K562 (cell line): ENCODE results near the gene CBFA2T2. TPM values are rescaled to one million over a fixed set of nuclear protein-coding genes. Genes with fewer than 3 reads are reported as not detected.

Experiments
- ARHGAP35 ChIP-seq: fragments of 450-650 bp; IDR thresholded peaks from 2 replicates; pipeline ENCODE4 v1.6.1; 2018; ENCODE audit not compliant: partially characterized antibody
- CAMTA2 ChIP-seq: fragments of 250-450 bp; sonication (Bioruptor Pico); conservative IDR thresholded peaks from 2 replicates; pipeline ENCODE4 v1.5.1; 2022
- FIP1L1 ChIP-seq: fragments of 200-400 bp; formaldehyde crosslinking; IDR thresholded peaks from 2 replicates; pipeline ENCODE4 v1.6.1; 2018; ENCODE audit warnings: mild to moderate bottlenecking, low read depth, low read length; ENCODE audit not compliant: poor library complexity, severe bottlenecking
- GABPB1 ChIP-seq: sonication (generic); formaldehyde crosslinking; IDR thresholded peaks from 2 replicates; pipeline ENCODE4 v1.8.0; 2022; ENCODE audit warnings: mild to moderate bottlenecking, missing genetic modification reagents
- IFI16 ChIP-seq: fragments of 250-450 bp; sonication (Bioruptor Pico); IDR thresholded peaks from 2 replicates; pipeline ENCODE4 v2.1.2; 2022; ENCODE audit warnings: mild to moderate bottlenecking, inconsistent platforms
- PHB ChIP-seq: fragments of 250-450 bp; sonication (Bioruptor Pico); IDR thresholded peaks from 2 replicates; pipeline ENCODE4 v1.5.0; 2021
- RAD51 ChIP-seq: fragments of 450-650 bp; IDR thresholded peaks from 2 replicates; pipeline ENCODE4 v1.7.1; 2016; ENCODE audit warnings: low read depth, mild to moderate bottlenecking, borderline replicate concordance
- RBFOX2 ChIP-seq: fragments of 200-400 bp; formaldehyde crosslinking; IDR thresholded peaks from 2 replicates; pipeline ENCODE4 v1.6.1; 2017; ENCODE audit warnings: low read depth, mild to moderate bottlenecking, low read length, moderate library complexity
- SMC3 ChIP-seq: conservative IDR thresholded peaks from 2 replicates; pipeline ENCODE4 v1.6.1; 2011; ENCODE audit warnings: low read depth, low read length, improper control_type of control experiment; ENCODE audit not compliant: insufficient read depth
- SREBF1 ChIP-seq: fragments of 150-350 bp; IDR thresholded peaks from 2 replicates; pipeline ENCODE4 v1.6.1; 2014; ENCODE audit warnings: antibody characterized with exemption, low read depth, low read length, borderline replicate concordance
- TEAD4 ChIP-seq, 2 experiments: sonication (generic) in 1 of 2; formaldehyde crosslinking in 1 of 2; IDR thresholded peaks; 2 replicates each; pipeline versions ENCODE4 v1.6.1 to v1.8.0; 2012 to 2022; ENCODE audit warnings: borderline replicate concordance in 1 of 2, inconsistent platforms in 1 of 2, low read length in 1 of 2, mild to moderate bottlenecking in 1 of 2, missing genetic modification reagents in 1 of 2
- TFAP4 ChIP-seq: sonication (generic); formaldehyde crosslinking; IDR thresholded peaks from 2 replicates; pipeline ENCODE4 v1.8.0; 2022; ENCODE audit warnings: missing genetic modification reagents, mild to moderate bottlenecking, moderate library complexity, borderline replicate concordance
- TGIF2 ChIP-seq: sonication (generic); formaldehyde crosslinking; IDR thresholded peaks from 2 replicates; pipeline ENCODE4 v1.8.1; 2022; ENCODE audit warnings: mild to moderate bottlenecking, missing genetic modification reagents, moderate library complexity
- ZBTB33 ChIP-seq: sonication (generic); formaldehyde crosslinking; IDR thresholded peaks from 2 replicates; pipeline ENCODE4 v1.8.1; 2023; ENCODE audit warnings: mild to moderate bottlenecking, missing genetic modification reagents
- ZBTB34 ChIP-seq: fragments of 250-450 bp; sonication (Bioruptor Pico); IDR thresholded peaks from 2 replicates; pipeline ENCODE4 v1.8.0; 2021; ENCODE audit warnings: mild to moderate bottlenecking, moderate library complexity
- polyA plus RNA-seq, 8 experiments: library from polyadenylated mRNA; depleted of rRNA in 4 of 8; stranded (reverse) in 5 of 8; unstranded in 3 of 8; fragments of >200 nt; fragmentation: Nextera tagmentation in 2 of 8; fragmentation: Illumina TruSeq in 1 of 8; extraction: Ambion mirVana in 2 of 8; extraction: Trizol in 1 of 8; gene quantifications; 2 replicates each; pipeline versions ENCODE4 v1.2.1 to v1.2.3, GENCODE V29; 2011 to 2014; ENCODE audit warnings: inconsistent platforms in 1 of 8, missing spikeins in 1 of 8
- total RNA-seq, 7 experiments: library from RNA; depleted of rRNA in 6 of 7; stranded (reverse); fragments of >200 nt in 6 of 7; fragmentation: Illumina TruSeq in 2 of 7; extraction: Trizol in 2 of 7; gene quantifications; 2 replicates each; pipeline versions ENCODE4 v1.2.1 to v1.2.3, GENCODE V29; 2011 to 2021; ENCODE audit warnings: low replicate concordance in 1 of 7
- TF ChIP-seq, protein P1 (sequence below), 2 experiments: fragments of 450-650 bp; IDR thresholded peaks; 2 replicates each; pipeline ENCODE4 v1.6.1; 2016
- TF ChIP-seq, protein P2 (sequence below): sonication (generic); formaldehyde crosslinking; IDR thresholded peaks from 2 replicates; pipeline ENCODE4 v1.8.0; 2022; ENCODE audit warnings: missing genetic modification reagents, mild to moderate bottlenecking, borderline replicate concordance

CBFA2T2 gene
- total and polyA plus RNA-seq, 9 of the 15 experiments (the other 6 are each of a cell fraction or from before 2014, with no cell fraction given), result 0.27 to 9.6 (median 5.8) TPM

DNA sequence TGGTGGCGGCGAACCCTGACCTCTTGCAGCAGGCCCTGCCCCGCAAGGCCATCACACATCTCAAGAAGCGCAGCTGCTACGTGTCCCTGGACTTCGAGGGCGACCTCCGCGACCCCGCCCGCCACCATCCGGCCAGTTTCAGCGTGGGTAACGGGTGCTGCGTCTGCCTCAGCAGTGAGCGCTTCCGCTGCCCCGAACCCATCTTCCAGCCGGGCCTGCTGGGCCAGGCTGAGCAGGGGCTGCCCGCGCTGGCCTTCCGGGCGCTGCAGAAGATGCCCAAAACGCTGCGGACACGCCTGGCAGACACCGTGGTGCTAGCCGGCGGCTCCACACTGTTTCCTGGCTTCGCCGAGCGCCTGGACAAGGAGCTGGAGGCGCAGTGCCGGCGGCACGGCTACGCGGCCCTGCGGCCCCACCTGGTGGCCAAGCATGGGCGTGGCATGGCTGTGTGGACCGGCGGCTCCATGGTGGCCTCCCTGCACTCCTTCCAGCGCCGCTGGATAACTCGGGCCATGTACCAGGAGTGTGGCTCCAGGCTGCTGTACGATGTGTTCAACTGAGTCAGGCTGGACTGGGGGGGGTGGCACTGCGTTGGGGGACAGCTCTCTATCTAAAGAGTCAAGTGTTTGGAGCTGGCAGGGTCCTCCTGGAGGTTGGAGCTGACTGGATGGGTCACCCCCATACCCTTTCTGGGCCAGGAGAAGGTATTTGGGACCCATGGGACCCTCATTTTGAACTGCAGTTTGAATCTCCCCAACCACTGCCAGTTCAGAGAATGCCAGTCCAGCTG lies 178.0 kb downstream of the CBFA2T2 start (continued):
- TF ChIP-seq, protein P1, sequence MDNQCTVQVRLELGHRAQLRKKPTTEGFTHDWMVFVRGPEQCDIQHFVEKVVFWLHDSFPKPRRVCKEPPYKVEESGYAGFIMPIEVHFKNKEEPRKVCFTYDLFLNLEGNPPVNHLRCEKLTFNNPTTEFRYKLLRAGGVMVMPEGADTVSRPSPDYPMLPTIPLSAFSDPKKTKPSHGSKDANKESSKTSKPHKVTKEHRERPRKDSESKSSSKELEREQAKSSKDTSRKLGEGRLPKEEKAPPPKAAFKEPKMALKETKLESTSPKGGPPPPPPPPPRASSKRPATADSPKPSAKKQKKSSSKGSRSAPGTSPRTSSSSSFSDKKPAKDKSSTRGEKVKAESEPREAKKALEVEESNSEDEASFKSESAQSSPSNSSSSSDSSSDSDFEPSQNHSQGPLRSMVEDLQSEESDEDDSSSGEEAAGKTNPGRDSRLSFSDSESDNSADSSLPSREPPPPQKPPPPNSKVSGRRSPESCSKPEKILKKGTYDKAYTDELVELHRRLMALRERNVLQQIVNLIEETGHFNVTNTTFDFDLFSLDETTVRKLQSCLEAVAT (IDR thresholded peaks at IDR 0.05), result peak in 1 of 2 experiments; percentile 43; a peak in 1 of 4 replicates
- TF ChIP-seq CAMTA2 (CRISPR knock-in tag) (no peak), TEAD4 (IDR thresholded peaks at IDR 0.05; ENCODE audit: low read length) (no peak), TEAD4 (CRISPR knock-in tag; IDR thresholded peaks at IDR 0.05; ENCODE audit: borderline replicate concordance) (0 out of 2 replicates have a peak, but pooled peaks have one; percentile 33), ARHGAP35 (no peak), TGIF2 (CRISPR knock-in tag) (0 out of 2 replicates have a peak, but pooled peaks have one; percentile 43), SREBF1 (no peak), ZBTB34 (CRISPR knock-in tag) (peak; percentile 97), GABPB1 (0 out of 2 replicates have a peak, but pooled peaks have one; percentile 18), IFI16 (CRISPR knock-in tag) (no peak), FIP1L1 (peak; percentile 25), SMC3 (peak; percentile 42; the same call in 1 of the 2 replicates), PHB (CRISPR knock-in tag) (no peak), RBFOX2 (peak; percentile 51), RAD51 (peak; percentile 14; the same call in 1 of the 2 replicates), ZBTB33 (CRISPR knock-in tag) (peak; percentile 100), TFAP4 (CRISPR knock-in tag) (peak; percentile 61; the same call in 1 of the 2 replicates)
- TF ChIP-seq, protein P2, sequence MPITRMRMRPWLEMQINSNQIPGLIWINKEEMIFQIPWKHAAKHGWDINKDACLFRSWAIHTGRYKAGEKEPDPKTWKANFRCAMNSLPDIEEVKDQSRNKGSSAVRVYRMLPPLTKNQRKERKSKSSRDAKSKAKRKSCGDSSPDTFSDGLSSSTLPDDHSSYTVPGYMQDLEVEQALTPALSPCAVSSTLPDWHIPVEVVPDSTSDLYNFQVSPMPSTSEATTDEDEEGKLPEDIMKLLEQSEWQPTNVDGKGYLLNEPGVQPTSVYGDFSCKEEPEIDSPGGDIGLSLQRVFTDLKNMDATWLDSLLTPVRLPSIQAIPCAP (CRISPR knock-in tag), result no peak
